ENCODE measurements around the gene NUP214.

- TF ChIP-seq CTCF (IDR thresholded peaks at IDR 0.05) (no peak), POLR2A (IDR thresholded peaks at IDR 0.05) (no peak)
Measured at GRCh38 chr9:131149688-131150053, 24.3 kb downstream of the NUP214 start.
